GM12878 (cell line): ENCODE data around the gene GPN2. TPM values are rescaled to one million over a fixed set of nuclear protein-coding genes. Genes with fewer than 3 reads are reported as not detected.

Source experiments
- BMI1 ChIP-seq: fragments of 450-650 bp; IDR thresholded peaks from 2 replicates; pipeline ENCODE4 v1.6.1; 2016; ENCODE audit warnings: mild to moderate bottlenecking, moderate library complexity, borderline replicate concordance
- CHD2 ChIP-seq: IDR thresholded peaks from 2 replicates; pipeline ENCODE4 v1.6.1; 2011; ENCODE audit warnings: low read depth, low read length, improper control_type of control experiment, borderline replicate concordance
- EED ChIP-seq: sonication (generic); IDR thresholded peaks from 2 replicates; pipeline ENCODE4 v1.6.1; 2016; ENCODE audit warnings: antibody characterized with exemption, low read depth
- FOXM1 ChIP-seq: IDR thresholded peaks from 2 replicates; pipeline ENCODE4 v1.6.1; 2012; ENCODE audit warnings: low read depth, mild to moderate bottlenecking, inconsistent platforms, low read length, moderate library complexity
- KDM1A ChIP-seq: fragments of 200-600 bp; sonication (generic); IDR thresholded peaks from 2 replicates; pipeline ENCODE4 v1.6.1; 2016; ENCODE audit warnings: borderline replicate concordance
- LARP7 ChIP-seq: fragments of 450-650 bp; IDR thresholded peaks from 2 replicates; pipeline ENCODE4 v1.6.1; 2017; ENCODE audit warnings: mild to moderate bottlenecking
- RFX5 ChIP-seq: IDR thresholded peaks from 2 replicates; pipeline ENCODE4 v1.6.1; 2011; ENCODE audit warnings: low read depth, low read length, improper control_type of control experiment
- SREBF2 ChIP-seq: IDR thresholded peaks from 2 replicates; pipeline ENCODE4 v1.6.1; 2012; ENCODE audit warnings: mild to moderate bottlenecking, low read length
- STAT1 ChIP-seq: fragments of 450-650 bp; conservative IDR thresholded peaks from 2 replicates; pipeline ENCODE4 v1.6.1; 2014; ENCODE audit warnings: antibody characterized with exemption, mild to moderate bottlenecking
- polyA plus RNA-seq, 11 experiments: library from polyadenylated mRNA; depleted of rRNA in 4 of 11; unstranded in 6 of 11; stranded (reverse) in 5 of 11; fragments of >200 nt; fragmentation: Nextera tagmentation in 4 of 11; fragmentation: Illumina TruSeq in 1 of 11; extraction: Ambion mirVana in 4 of 11; extraction: Trizol in 1 of 11; gene quantifications; 1 replicate in 1 of 11; 2 replicates in 10 of 11; pipeline versions ENCODE4 v1.2.1 to v1.2.3, GENCODE V29; 2011 to 2016; ENCODE audit warnings: inconsistent platforms in 2 of 11, missing spikeins in 2 of 11, low read depth in 1 of 11
- total RNA-seq, 4 experiments: library from RNA; depleted of rRNA in 3 of 4; stranded (reverse); fragments of >200 nt in 3 of 4; fragmentation: Illumina TruSeq in 1 of 4; extraction: Trizol in 1 of 4; gene quantifications; 2 replicates each; pipeline versions ENCODE4 v1.2.1 to v1.2.3, GENCODE V29; 2013 to 2021
- TF ChIP-seq, protein P1 (sequence below): fragments of 450-650 bp; IDR thresholded peaks from 2 replicates; pipeline ENCODE4 v1.6.1; 2017; ENCODE audit warnings: mild to moderate bottlenecking, low read depth, inconsistent platforms; ENCODE audit not compliant: poor library complexity, severe bottlenecking
- TF ChIP-seq, protein P2 (sequence below): fragments of 450-650 bp; IDR thresholded peaks from 2 replicates; pipeline ENCODE4 v1.6.1; 2014; ENCODE audit warnings: mild to moderate bottlenecking
- TF ChIP-seq, protein P3 (sequence below): fragments of 450-650 bp; IDR thresholded peaks from 2 replicates; pipeline ENCODE4 v1.6.1; 2017; ENCODE audit warnings: antibody characterized with exemption, mild to moderate bottlenecking, moderate library complexity

Gene GPN2
- total and polyA plus RNA-seq, 10 of the 15 experiments (the other 5 are each of a cell fraction or from before 2014, with no cell fraction given): 8.3 to 61.4 (median 23.3) TPM

DNA sequence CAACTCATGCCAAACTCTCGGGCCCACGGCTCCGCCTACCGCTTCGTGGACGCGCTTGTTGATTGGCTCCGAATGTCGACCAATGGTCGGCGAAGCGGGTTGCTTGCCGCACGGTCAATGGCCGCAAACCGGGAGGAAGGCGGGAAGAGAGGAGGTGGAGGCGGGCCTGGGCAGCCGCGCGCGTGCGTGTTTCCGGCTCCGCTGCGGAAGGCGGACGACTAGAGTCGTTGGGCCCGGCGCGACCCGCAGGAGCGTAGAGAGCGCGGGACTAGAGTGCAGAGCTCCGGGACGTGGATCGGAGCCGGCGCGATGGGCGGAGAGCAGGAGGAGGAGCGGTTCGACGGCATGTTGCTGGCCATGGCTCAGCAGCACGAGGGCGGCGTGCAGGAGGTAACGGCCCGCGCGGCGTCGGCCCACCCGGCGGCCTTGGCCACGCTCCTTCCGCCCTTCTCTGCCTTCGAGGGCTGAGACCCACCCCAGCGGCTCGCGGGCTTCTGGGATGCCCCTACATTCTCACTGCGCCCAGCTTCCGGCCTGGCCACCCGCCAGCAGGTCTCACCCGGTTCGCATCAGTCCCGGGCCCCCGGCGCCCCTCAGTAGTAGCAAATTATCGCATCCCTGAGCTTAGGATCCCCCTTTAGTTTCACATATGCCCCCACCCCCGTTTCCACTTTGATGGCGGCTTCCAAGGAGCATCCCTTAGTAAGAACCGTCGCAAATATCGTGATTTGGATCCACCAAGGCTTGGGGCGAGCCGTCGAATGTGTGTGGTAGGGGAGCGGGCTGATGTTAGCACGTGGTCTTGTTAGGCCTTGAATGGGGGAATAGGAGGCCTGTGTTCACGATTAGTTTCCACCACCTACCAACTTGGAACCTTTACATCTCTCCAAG is 31.7 kb upstream of the GPN2 start, which contains the start of gene NUDC (continued):
- TF ChIP-seq, protein P1, sequence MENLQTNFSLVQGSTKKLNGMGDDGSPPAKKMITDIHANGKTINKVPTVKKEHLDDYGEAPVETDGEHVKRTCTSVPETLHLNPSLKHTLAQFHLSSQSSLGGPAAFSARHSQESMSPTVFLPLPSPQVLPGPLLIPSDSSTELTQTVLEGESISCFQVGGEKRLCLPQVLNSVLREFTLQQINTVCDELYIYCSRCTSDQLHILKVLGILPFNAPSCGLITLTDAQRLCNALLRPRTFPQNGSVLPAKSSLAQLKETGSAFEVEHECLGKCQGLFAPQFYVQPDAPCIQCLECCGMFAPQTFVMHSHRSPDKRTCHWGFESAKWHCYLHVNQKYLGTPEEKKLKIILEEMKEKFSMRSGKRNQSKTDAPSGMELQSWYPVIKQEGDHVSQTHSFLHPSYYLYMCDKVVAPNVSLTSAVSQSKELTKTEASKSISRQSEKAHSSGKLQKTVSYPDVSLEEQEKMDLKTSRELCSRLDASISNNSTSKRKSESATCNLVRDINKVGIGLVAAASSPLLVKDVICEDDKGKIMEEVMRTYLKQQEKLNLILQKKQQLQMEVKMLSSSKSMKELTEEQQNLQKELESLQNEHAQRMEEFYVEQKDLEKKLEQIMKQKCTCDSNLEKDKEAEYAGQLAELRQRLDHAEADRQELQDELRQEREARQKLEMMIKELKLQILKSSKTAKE: no peak
- no peak for TF ChIP-seq BMI1
- no peak for TF ChIP-seq FOXM1
- TF ChIP-seq STAT1: no peak
- TF ChIP-seq, protein P2, sequence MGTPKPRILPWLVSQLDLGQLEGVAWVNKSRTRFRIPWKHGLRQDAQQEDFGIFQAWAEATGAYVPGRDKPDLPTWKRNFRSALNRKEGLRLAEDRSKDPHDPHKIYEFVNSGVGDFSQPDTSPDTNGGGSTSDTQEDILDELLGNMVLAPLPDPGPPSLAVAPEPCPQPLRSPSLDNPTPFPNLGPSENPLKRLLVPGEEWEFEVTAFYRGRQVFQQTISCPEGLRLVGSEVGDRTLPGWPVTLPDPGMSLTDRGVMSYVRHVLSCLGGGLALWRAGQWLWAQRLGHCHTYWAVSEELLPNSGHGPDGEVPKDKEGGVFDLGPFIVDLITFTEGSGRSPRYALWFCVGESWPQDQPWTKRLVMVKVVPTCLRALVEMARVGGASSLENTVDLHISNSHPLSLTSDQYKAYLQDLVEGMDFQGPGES: peak; percentile 77
- peak; percentile 85 for TF ChIP-seq LARP7
- no peak for TF ChIP-seq RFX5
- TF ChIP-seq EED: no peak; the same call in 1 of the 2 replicates
- no peak for TF ChIP-seq KDM1A
- TF ChIP-seq, protein P3, sequence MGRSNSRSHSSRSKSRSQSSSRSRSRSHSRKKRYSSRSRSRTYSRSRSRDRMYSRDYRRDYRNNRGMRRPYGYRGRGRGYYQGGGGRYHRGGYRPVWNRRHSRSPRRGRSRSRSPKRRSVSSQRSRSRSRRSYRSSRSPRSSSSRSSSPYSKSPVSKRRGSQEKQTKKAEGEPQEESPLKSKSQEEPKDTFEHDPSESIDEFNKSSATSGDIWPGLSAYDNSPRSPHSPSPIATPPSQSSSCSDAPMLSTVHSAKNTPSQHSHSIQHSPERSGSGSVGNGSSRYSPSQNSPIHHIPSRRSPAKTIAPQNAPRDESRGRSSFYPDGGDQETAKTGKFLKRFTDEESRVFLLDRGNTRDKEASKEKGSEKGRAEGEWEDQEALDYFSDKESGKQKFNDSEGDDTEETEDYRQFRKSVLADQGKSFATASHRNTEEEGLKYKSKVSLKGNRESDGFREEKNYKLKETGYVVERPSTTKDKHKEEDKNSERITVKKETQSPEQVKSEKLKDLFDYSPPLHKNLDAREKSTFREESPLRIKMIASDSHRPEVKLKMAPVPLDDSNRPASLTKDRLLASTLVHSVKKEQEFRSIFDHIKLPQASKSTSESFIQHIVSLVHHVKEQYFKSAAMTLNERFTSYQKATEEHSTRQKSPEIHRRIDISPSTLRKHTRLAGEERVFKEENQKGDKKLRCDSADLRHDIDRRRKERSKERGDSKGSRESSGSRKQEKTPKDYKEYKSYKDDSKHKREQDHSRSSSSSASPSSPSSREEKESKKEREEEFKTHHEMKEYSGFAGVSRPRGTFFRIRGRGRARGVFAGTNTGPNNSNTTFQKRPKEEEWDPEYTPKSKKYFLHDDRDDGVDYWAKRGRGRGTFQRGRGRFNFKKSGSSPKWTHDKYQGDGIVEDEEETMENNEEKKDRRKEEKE: no peak
- peak; percentile 86 for TF ChIP-seq CHD2
- no peak for TF ChIP-seq SREBF2
- TF ChIP-seq, all 136 proteins: peak for 40
